Esophagus mucosa (tissue), 1 donor: ENCODE results near the gene PCTP. TPM values are rescaled to one million over a fixed set of nuclear protein-coding genes. Genes with fewer than 3 reads are reported as not detected.
A peak's percentile ranks its signal among the peaks of the same experiment; 100 is the strongest.

Experiments used
- ATAC-seq: fragments of 200-7000 bp; cut with Tn5 transposase; one replicate; pipeline ENCODE4 v1.9.1; 2020
- total RNA-seq: library from RNA; stranded (reverse); gene quantifications from one replicate; pipeline ENCODE4 v1.2.4, GENCODE V29; 2023
- donor health status: DM: yes; HTN: yes; CAD: no.

PCTP gene
- total RNA-seq, 1 donor from 2014 or later = 9.1 TPM

GRCh38 chr17:55757659-55758058 lies 6.8 kb downstream of the PCTP start:
- no peak for ATAC-seq

- no peak for ATAC-seq
These were observed 7.3 kb downstream of the PCTP start for GRCh38 chr17:55758171-55758570.

- no peak for ATAC-seq
These were observed 9.9 kb downstream of the PCTP start for GRCh38 chr17:55760643-55761355.

GRCh38 chr17:55762086-55762858 lies 11.4 kb downstream of the PCTP start:
- ATAC-seq = no peak

GRCh38 chr17:55763856-55764255 lies 13.0 kb downstream of the PCTP start:
- no peak for ATAC-seq

GRCh38 chr17:55764610-55765009 lies 13.8 kb downstream of the PCTP start:
- ATAC-seq = no peak

GRCh38 chr17:55765472-55765871 lies 14.6 kb downstream of the PCTP start:
- ATAC-seq = no peak

- ATAC-seq = no peak
These were observed 18.2 kb downstream of the PCTP start for GRCh38 chr17:55768936-55769624.

GRCh38 chr17:55769625-55770000 lies 18.8 kb downstream of the PCTP start:
- ATAC-seq = no peak

- ATAC-seq = peak; percentile 73
These were observed 19.5 kb downstream of the PCTP start for GRCh38 chr17:55770196-55770870.

- no peak for ATAC-seq
These were observed 21.2 kb downstream of the PCTP start for GRCh38 chr17:55772086-55772485.

GRCh38 chr17:55773671-55774070 lies 22.8 kb downstream of the PCTP start:
- ATAC-seq = no peak

- no peak for ATAC-seq
These were observed 24.0 kb downstream of the PCTP start for GRCh38 chr17:55774846-55775271.

GRCh38 chr17:55776271-55776670 lies 25.4 kb downstream of the PCTP start:
- no peak for ATAC-seq

- no peak for ATAC-seq
These were observed 26.7 kb downstream of the PCTP start for GRCh38 chr17:55777471-55777971.

- ATAC-seq = no peak
These were observed 27.7 kb downstream of the PCTP start for GRCh38 chr17:55778389-55779118.

- peak; percentile 35 for ATAC-seq
These were observed 32.9 kb downstream of the PCTP start for GRCh38 chr17:55783684-55784245.

GRCh38 chr17:55784666-55785065 lies 33.8 kb downstream of the PCTP start:
- ATAC-seq = no peak

GRCh38 chr17:55785181-55785580 lies 34.3 kb downstream of the PCTP start:
- no peak for ATAC-seq

GRCh38 chr17:55793272-55793671 lies 42.4 kb downstream of the PCTP start:
- no peak for ATAC-seq

- no peak for ATAC-seq
These were observed 44.1 kb downstream of the PCTP start for GRCh38 chr17:55794725-55795482.
